Right atrium auricular region (tissue), 2 donors: ENCODE data around the gene TMEM54. TPM values are rescaled to one million over a fixed set of nuclear protein-coding genes. Genes with fewer than 3 reads are reported as not detected.

Source experiments
- DNase-seq: peaks from one replicate; pipeline ENCODE4 v3.0.0-alpha.2; 2019; ENCODE audit warnings: low spot score
- H3K27ac ChIP-seq, 2 donors: fragments of 200-600 bp; sonication (generic); 1 replicate in 1 of 2; 2 replicates in 1 of 2; pipeline ENCODE4 v1.5.1; 2016 to 2019
- H3K27me3 ChIP-seq, 2 donors: fragments of 200-600 bp; sonication (generic); one replicate each; pipeline versions ENCODE4 v1.5.1 to v1.6.0; 2017 to 2019
- H3K36me3 ChIP-seq: fragments of 200-600 bp; sonication (generic); one replicate; pipeline ENCODE4 v1.5.1; 2016
- H3K4me1 ChIP-seq, 2 donors: fragments of 200-600 bp; sonication (generic); one replicate each; pipeline versions ENCODE4 v1.5.1 to v1.6.0; 2017 to 2019
- H3K4me3 ChIP-seq, 2 donors: fragments of 200-600 bp; sonication (generic); 1 replicate in 1 of 2; 2 replicates in 1 of 2; pipeline ENCODE4 v1.5.1; 2017 to 2019; ENCODE audit warnings: mild to moderate bottlenecking in 1 of 2, moderate library complexity in 1 of 2
- H3K9me3 ChIP-seq, 2 donors: fragments of 200-600 bp; sonication (generic); one replicate each; pipeline ENCODE4 v1.5.1; 2019
- CTCF ChIP-seq, 2 donors: fragments of 200-600 bp; sonication (generic); IDR thresholded peaks; one replicate each; pipeline ENCODE4 v1.5.1; 2019; ENCODE audit warnings: antibody characterized with exemption in 2 of 2
- total RNA-seq, 2 donors: library from RNA; depleted of rRNA; stranded (reverse); fragments of >200 nt; gene quantifications; one replicate each; pipeline ENCODE4 v1.1.0, GENCODE V29; 2016

Gene TMEM54
- total RNA-seq, 2 donors from 2014 or later: 4.7 to 37.9 TPM

- H3K4me1 ChIP-seq: peaks cover 0 to 46% of the 10 kb centered on the region in 2 donors
- TF ChIP-seq CTCF (IDR thresholded peaks at IDR 0.05): no peak
- peak overlapping the region in 1 of 2 donors; percentile 29 for H3K27ac ChIP-seq
- H3K9me3 ChIP-seq: no peaks in the 10 kb centered on the region
- H3K27me3 ChIP-seq: peaks cover 0 to 8% of the 10 kb centered on the region in 2 donors
- H3K36me3 ChIP-seq: no peaks in the 10 kb centered on the region
- no peak for DNase-seq
- no peak overlapping the region for H3K4me3 ChIP-seq
Observed at GRCh38 chr1:32881291-32881690, 19.9 kb downstream of the TMEM54 start.

GRCh38 chr1:32878637-32879041 lies 22.6 kb downstream of the TMEM54 start:
- no peak overlapping the region for H3K27ac ChIP-seq
- peaks cover 0 to 42% of the 10 kb centered on the region in 2 donors for H3K4me1 ChIP-seq
- H3K36me3 ChIP-seq: no peaks in the 10 kb centered on the region
- no peak overlapping the region for H3K4me3 ChIP-seq
- no peak for TF ChIP-seq CTCF (IDR thresholded peaks at IDR 0.05)
- H3K27me3 ChIP-seq: no peaks in the 10 kb centered on the region
- DNase-seq: no peak
- H3K9me3 ChIP-seq: no peaks in the 10 kb centered on the region

- no peak for TF ChIP-seq CTCF (IDR thresholded peaks at IDR 0.05)
- H3K36me3 ChIP-seq: no peaks in the 10 kb centered on the region
- H3K27ac ChIP-seq: no peak overlapping the region
- DNase-seq: no peak
- H3K4me3 ChIP-seq: no peak overlapping the region
- no peaks in the 10 kb centered on the region for H3K9me3 ChIP-seq
- no peaks in the 10 kb centered on the region for H3K27me3 ChIP-seq
- H3K4me1 ChIP-seq: peaks cover 0 to 42% of the 10 kb centered on the region in 2 donors
Observed at GRCh38 chr1:32878183-32878582, 23.0 kb downstream of the TMEM54 start.

- no peaks in the 10 kb centered on the region for H3K27me3 ChIP-seq
- peaks cover 0 to 46% of the 10 kb centered on the region in 2 donors for H3K4me1 ChIP-seq
- H3K4me3 ChIP-seq: no peak overlapping the region
- H3K36me3 ChIP-seq: no peaks in the 10 kb centered on the region
- no peak for TF ChIP-seq CTCF (IDR thresholded peaks at IDR 0.05)
- peak overlapping the region; percentile 29 to 39 for H3K27ac ChIP-seq
- peak; percentile 66 for DNase-seq
- no peaks in the 10 kb centered on the region for H3K9me3 ChIP-seq
Observed at GRCh38 chr1:32877211-32878110, 23.7 kb downstream of the TMEM54 start.

- Histone ChIP-seq H3K4me1 (peaks cover 0 to 46% of the 10 kb centered on the region in 2 donors), H3K9me3 (no peaks in the 10 kb centered on the region), H3K4me3 (no peak overlapping the region), H3K27me3 (no peaks in the 10 kb centered on the region), H3K36me3 (no peaks in the 10 kb centered on the region), H3K27ac (no peak overlapping the region)
- peak; percentile 40 to 91 for TF ChIP-seq CTCF (IDR thresholded peaks at IDR 0.05)
- DNase-seq: no peak
Observed at GRCh38 chr1:32876341-32877210, 24.6 kb downstream of the TMEM54 start.
